HEK293 (cell line): Measurements from ENCODE around the gene ALDH2.

Experiments used
- RBAK ChIP-seq: fragments of 450-650 bp; formaldehyde crosslinking; IDR thresholded peaks from 2 replicates; pipeline ENCODE4 v1.5.1; 2016; ENCODE audit warnings: missing biosample characterization, missing genetic modification characterization
- YY1 ChIP-seq: fragments of 450-650 bp; formaldehyde crosslinking; IDR thresholded peaks from 2 replicates; pipeline ENCODE4 v1.5.1; 2018; ENCODE audit warnings: missing biosample characterization, missing genetic modification characterization
- ZNF24 ChIP-seq: fragments of 450-650 bp; formaldehyde crosslinking; IDR thresholded peaks from 2 replicates; pipeline ENCODE4 v1.5.1; 2016; ENCODE audit warnings: missing biosample characterization, missing genetic modification characterization
- ZNF416 ChIP-seq: fragments of 450-650 bp; formaldehyde crosslinking; IDR thresholded peaks from 2 replicates; pipeline ENCODE4 v1.5.1; 2016; ENCODE audit warnings: missing biosample characterization, missing genetic modification characterization
- ZNF610 ChIP-seq: fragments of 450-650 bp; formaldehyde crosslinking; IDR thresholded peaks from 2 replicates; pipeline ENCODE4 v1.5.1; 2016; ENCODE audit warnings: missing biosample characterization, missing genetic modification characterization, borderline replicate concordance
- ZNF664 ChIP-seq: fragments of 450-650 bp; formaldehyde crosslinking; IDR thresholded peaks from 2 replicates; pipeline ENCODE4 v1.5.1; 2016; ENCODE audit warnings: missing biosample characterization, missing genetic modification characterization
- TF ChIP-seq, protein P1 (sequence below): fragments of 450-650 bp; formaldehyde crosslinking; IDR thresholded peaks from 2 replicates; pipeline ENCODE4 v1.5.1; 2016; ENCODE audit warnings: missing biosample characterization, missing genetic modification characterization
- TF ChIP-seq, protein P2 (sequence below): fragments of 450-650 bp; formaldehyde crosslinking; IDR thresholded peaks from 2 replicates; pipeline ENCODE4 v1.5.1; 2016; ENCODE audit warnings: missing biosample characterization, missing genetic modification characterization
- TF ChIP-seq, protein P3 (sequence below): fragments of 450-650 bp; formaldehyde crosslinking; IDR thresholded peaks from 2 replicates; pipeline ENCODE4 v1.5.1; 2016; ENCODE audit warnings: missing biosample characterization, missing genetic modification characterization

DNA sequence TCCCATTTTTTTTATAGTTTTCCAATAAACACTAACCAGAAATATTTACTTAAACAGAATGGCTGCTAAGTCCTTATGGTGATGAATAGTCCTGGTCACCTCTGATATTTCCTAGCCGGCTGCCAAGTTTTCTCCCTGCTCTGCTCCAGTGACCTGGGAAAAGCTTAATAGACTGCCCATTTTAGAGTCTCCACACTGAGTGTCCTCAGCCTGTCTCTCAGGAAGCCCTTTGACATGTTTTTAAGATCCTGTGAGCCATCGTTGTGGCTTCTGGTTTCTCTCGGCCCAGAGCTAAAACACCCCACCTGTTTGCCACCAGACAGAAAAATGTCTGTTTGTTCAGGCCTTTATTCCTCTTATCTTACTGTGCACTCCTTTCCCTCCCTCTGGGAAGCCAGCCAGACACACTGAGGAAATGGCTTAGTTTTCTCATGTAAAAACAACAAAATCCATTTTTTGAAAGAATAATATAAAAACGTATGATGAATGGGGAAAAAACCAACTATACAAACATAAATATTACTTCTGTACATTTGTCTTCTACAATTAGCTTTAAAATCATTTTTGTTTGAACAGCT lies 25.4 kb upstream of the ALDH2 start:
- no peak for TF ChIP-seq ZNF610 (tag by site-specific recombination)
- TF ChIP-seq, protein P1, sequence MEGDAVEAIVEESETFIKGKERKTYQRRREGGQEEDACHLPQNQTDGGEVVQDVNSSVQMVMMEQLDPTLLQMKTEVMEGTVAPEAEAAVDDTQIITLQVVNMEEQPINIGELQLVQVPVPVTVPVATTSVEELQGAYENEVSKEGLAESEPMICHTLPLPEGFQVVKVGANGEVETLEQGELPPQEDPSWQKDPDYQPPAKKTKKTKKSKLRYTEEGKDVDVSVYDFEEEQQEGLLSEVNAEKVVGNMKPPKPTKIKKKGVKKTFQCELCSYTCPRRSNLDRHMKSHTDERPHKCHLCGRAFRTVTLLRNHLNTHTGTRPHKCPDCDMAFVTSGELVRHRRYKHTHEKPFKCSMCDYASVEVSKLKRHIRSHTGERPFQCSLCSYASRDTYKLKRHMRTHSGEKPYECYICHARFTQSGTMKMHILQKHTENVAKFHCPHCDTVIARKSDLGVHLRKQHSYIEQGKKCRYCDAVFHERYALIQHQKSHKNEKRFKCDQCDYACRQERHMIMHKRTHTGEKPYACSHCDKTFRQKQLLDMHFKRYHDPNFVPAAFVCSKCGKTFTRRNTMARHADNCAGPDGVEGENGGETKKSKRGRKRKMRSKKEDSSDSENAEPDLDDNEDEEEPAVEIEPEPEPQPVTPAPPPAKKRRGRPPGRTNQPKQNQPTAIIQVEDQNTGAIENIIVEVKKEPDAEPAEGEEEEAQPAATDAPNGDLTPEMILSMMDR (tag by site-specific recombination): no peak
- TF ChIP-seq ZNF416 (tag by site-specific recombination): no peak
- no peak for TF ChIP-seq RBAK (tag by site-specific recombination)
- TF ChIP-seq, protein P2, sequence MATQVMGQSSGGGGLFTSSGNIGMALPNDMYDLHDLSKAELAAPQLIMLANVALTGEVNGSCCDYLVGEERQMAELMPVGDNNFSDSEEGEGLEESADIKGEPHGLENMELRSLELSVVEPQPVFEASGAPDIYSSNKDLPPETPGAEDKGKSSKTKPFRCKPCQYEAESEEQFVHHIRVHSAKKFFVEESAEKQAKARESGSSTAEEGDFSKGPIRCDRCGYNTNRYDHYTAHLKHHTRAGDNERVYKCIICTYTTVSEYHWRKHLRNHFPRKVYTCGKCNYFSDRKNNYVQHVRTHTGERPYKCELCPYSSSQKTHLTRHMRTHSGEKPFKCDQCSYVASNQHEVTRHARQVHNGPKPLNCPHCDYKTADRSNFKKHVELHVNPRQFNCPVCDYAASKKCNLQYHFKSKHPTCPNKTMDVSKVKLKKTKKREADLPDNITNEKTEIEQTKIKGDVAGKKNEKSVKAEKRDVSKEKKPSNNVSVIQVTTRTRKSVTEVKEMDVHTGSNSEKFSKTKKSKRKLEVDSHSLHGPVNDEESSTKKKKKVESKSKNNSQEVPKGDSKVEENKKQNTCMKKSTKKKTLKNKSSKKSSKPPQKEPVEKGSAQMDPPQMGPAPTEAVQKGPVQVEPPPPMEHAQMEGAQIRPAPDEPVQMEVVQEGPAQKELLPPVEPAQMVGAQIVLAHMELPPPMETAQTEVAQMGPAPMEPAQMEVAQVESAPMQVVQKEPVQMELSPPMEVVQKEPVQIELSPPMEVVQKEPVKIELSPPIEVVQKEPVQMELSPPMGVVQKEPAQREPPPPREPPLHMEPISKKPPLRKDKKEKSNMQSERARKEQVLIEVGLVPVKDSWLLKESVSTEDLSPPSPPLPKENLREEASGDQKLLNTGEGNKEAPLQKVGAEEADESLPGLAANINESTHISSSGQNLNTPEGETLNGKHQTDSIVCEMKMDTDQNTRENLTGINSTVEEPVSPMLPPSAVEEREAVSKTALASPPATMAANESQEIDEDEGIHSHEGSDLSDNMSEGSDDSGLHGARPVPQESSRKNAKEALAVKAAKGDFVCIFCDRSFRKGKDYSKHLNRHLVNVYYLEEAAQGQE: no peak
- TF ChIP-seq ZNF664 (tag by site-specific recombination): no peak
- TF ChIP-seq YY1 (tag by site-specific recombination): no peak
- no peak for TF ChIP-seq ZNF24 (tag by site-specific recombination)
- TF ChIP-seq, protein P3, sequence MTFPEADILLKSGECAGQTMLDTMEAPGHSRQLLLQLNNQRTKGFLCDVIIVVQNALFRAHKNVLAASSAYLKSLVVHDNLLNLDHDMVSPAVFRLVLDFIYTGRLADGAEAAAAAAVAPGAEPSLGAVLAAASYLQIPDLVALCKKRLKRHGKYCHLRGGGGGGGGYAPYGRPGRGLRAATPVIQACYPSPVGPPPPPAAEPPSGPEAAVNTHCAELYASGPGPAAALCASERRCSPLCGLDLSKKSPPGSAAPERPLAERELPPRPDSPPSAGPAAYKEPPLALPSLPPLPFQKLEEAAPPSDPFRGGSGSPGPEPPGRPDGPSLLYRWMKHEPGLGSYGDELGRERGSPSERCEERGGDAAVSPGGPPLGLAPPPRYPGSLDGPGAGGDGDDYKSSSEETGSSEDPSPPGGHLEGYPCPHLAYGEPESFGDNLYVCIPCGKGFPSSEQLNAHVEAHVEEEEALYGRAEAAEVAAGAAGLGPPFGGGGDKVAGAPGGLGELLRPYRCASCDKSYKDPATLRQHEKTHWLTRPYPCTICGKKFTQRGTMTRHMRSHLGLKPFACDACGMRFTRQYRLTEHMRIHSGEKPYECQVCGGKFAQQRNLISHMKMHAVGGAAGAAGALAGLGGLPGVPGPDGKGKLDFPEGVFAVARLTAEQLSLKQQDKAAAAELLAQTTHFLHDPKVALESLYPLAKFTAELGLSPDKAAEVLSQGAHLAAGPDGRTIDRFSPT (tag by site-specific recombination): no peak
